Fibroblast of mammary gland (primary cell): ENCODE data around the gene TMEM272.

ENCODE experiments used
- DNase-seq: peaks from one replicate; pipeline ENCODE4 v3.0.0-alpha.2; 2010; ENCODE audit warnings: low read depth
- H3K4me3 ChIP-seq: 2 replicates; pipeline ENCODE4 v1.5.1; 2011; ENCODE audit warnings: low read depth, mild to moderate bottlenecking, low read length, moderate library complexity; ENCODE audit not compliant: control insufficient read depth
- TF ChIP-seq, protein P1 (sequence below): conservative IDR thresholded peaks from 2 replicates; pipeline ENCODE4 v1.5.1; 2011; ENCODE audit warnings: low read depth, low read length, inconsistent platforms; ENCODE audit not compliant: control insufficient read depth, insufficient read depth

Gene TMEM272

DNA sequence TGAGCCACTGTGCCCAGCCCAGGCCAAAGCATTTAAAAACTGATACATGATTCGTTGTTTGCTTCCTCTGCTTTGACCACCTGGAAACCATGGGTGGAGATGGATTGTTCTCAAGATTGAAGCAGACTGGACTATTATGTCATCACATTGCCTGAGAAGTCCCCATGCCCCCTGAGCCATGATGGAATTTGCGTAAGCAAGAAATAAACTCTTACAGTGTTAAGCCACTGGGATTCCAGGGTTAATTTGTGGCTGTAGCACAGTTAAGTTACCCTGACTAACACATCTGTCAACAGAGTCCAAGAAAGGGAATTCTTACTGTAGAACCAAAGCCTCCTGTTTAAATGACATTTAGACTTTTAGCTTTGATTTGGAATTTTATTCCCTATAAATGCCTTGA lies 21.6 kb downstream of the TMEM272 start:
- no peak overlapping the region for H3K4me3 ChIP-seq
- TF ChIP-seq, protein P1, sequence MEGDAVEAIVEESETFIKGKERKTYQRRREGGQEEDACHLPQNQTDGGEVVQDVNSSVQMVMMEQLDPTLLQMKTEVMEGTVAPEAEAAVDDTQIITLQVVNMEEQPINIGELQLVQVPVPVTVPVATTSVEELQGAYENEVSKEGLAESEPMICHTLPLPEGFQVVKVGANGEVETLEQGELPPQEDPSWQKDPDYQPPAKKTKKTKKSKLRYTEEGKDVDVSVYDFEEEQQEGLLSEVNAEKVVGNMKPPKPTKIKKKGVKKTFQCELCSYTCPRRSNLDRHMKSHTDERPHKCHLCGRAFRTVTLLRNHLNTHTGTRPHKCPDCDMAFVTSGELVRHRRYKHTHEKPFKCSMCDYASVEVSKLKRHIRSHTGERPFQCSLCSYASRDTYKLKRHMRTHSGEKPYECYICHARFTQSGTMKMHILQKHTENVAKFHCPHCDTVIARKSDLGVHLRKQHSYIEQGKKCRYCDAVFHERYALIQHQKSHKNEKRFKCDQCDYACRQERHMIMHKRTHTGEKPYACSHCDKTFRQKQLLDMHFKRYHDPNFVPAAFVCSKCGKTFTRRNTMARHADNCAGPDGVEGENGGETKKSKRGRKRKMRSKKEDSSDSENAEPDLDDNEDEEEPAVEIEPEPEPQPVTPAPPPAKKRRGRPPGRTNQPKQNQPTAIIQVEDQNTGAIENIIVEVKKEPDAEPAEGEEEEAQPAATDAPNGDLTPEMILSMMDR = no peak
- no peak for DNase-seq

DNA sequence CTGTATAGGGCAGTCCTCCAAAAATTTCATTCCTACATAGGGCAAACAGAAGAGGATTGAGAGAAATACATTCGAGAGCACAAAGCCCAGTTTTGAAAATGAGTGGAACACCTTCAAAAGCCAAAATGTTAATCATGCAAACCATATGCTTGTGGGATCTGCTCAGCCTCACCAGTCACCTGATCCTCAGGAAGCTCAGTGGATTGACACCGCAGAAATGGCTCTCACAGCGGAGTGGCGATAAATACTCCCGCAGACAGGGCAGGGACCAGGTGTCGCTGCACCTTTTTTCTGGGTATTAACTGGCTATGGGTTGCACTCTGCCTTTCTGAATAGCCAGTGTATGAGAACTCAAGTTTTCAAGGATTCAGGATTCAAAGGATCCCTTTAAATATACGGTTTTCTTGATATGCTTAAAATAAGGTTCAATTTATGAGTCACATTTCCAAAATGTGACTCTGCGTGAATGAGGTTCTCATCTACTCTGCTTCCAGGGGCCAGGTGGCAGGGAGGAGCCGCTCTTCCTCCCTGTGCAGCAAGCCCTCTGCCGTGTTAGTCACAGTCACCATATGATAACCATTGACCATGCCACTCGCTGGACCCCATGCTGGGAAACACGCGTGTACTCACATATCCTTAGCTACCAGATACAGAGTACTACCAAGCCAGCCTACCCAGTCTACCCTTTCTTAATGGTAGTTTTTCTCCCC lies 22.7 kb downstream of the TMEM272 start:
- no peak for DNase-seq
- H3K4me3 ChIP-seq = no peak overlapping the region
- TF ChIP-seq, protein P1 = no peak

DNA sequence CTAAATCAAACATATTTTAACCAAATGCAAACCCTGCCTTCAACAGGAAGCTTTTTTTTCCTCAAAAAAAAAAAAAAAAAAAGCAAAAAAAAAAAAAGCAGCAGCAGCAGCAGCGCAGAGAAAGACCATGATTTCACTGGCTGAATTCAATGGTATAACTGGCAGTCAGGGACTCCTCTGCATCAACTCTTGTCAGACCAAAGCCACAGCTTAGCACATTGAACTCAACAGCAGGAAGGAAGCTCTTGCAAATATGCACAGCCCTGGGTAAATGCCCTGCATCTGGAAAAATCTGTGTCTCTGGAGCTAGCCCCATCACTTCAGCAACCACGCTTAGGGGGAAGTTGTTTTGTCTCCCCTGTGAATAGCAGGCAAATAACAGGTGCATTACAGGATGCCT lies 23.4 kb downstream of the TMEM272 start:
- H3K4me3 ChIP-seq = no peak overlapping the region
- DNase-seq = no peak
- TF ChIP-seq, protein P1 = no peak

DNA sequence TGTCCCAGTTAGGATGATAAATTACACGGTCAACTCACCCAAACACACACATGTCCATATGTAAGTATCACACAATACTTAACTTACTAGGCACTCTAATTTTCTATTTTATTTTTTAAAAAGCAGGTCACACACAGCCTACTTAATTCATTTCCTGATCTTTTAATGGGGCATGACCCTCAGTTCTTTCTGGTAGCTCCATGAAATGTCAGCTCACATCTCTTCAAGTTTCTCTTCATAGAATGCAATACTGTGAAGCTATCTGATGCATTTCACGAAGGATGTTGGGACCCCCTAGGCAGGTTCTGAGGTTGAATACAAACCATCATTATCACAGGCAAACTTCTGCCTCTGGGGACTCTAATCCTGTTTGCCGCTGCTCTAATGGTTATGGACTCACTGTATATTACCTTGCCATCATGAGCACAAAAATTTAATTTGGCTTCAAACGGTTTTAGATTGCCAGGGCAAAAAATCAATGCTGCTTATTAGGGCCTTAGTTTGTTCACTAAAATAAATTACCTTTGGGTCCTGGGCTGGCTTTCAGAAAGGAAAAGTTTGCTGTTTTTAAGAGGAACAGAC lies 24.9 kb downstream of the TMEM272 start:
- TF ChIP-seq, protein P1 = no peak
- DNase-seq = no peak
- H3K4me3 ChIP-seq = no peak overlapping the region

DNA sequence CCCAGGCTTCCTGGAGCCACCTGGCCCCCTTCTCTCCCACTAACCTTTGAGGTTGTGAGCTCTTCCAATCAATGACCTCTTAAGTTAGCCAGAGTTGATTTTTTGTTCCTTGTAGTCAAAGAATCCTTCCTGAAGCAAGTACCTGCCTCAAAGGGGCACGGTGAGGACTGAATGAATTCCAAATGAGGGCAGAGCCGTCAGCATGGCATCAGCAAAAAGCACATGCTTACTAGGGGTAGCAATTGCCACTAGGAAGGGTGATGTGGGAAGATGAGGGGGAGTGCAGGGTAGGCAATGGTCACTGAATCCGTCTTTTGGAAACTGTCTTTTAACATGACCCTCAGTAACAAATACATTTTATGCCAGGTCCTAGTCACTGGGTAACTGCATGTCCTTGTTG lies 25.4 kb downstream of the TMEM272 start:
- H3K4me3 ChIP-seq = no peak overlapping the region
- TF ChIP-seq, protein P1 = no peak
- DNase-seq = no peak

DNA sequence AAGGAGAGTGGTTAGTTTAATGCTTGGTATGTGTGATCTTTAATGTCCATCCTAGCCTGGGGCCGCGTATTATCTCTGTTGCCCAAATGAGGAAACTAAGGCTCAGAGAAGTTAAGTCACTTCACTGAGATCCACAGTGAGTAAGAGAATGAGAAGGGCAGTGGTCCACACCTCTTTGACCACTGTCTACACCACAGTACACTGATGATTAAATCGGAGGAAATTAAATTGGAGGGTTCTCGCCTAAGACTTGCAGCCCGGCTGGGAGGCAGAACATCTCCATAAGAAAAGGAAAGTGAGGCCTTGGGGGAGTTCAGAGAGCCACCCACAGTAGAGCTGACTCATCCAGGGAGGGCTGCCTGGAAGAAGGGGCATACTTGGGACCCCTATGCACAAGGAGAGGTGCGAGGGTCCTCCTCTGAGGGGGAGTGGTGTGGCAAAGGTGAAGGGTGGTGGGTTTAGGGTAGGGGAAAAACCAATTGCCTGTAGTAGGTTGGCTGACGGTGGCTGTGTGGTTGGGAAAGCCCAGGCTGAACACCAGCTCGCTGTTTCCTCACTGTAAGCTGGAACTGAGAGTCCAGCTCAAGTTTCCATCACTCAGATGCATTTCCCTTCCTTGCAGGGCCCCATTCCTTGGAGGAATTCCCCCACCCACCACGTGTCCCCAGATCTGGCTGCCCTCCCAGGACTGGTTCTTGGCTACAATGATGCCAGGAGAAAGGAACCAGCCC lies 26.0 kb downstream of the TMEM272 start:
- H3K4me3 ChIP-seq = no peak overlapping the region
- TF ChIP-seq, protein P1 = no peak
- DNase-seq = no peak
